Stomach (tissue), 9 donors: ENCODE data around the gene CDH22. TPM values are rescaled to one million over a fixed set of nuclear protein-coding genes. Genes with fewer than 3 reads are reported as not detected.

Experiments
- DNase-seq, 2 donors: peaks; one replicate each; pipeline versions ENCODE4 v3.0.0 to v3.0.0-alpha.2; 2013 to 2019
- H3K27ac ChIP-seq, 5 donors: fragments of 200-600 bp in 4 of 5; sonication (generic) in 4 of 5; one replicate each; pipeline ENCODE4 v1.5.1; 2013 to 2019; ENCODE audit warnings: mild to moderate bottlenecking in 1 of 5, moderate library complexity in 1 of 5
- H3K27me3 ChIP-seq, 3 donors: fragments of 200-600 bp; sonication (generic); one replicate each; pipeline ENCODE4 v1.5.1; 2017 to 2019; ENCODE audit warnings: mixed run types in 1 of 3
- H3K36me3 ChIP-seq, 4 donors: fragments of 200-600 bp; sonication (generic); 1 replicate in 3 of 4; 2 replicates in 1 of 4; pipeline ENCODE4 v1.5.1; 2016 to 2019
- H3K4me1 ChIP-seq, 4 donors: fragments of 200-600 bp; sonication (generic); one replicate each; pipeline ENCODE4 v1.5.1; 2016 to 2019
- H3K4me3 ChIP-seq, 4 donors: fragments of 200-600 bp; sonication (generic) in 3 of 4; one replicate each; pipeline ENCODE4 v1.5.1; 2016 to 2019; ENCODE audit warnings: mild to moderate bottlenecking in 1 of 4
- H3K9me3 ChIP-seq, 4 donors: fragments of 200-600 bp; sonication (generic); one replicate each; pipeline ENCODE4 v1.5.1; 2016 to 2019
- CTCF ChIP-seq, 7 experiments: fragments of 450-650 bp in 4 of 7; fragments of 200-600 bp in 3 of 7; sonication (generic) in 3 of 7; IDR thresholded peaks; one replicate each; pipeline ENCODE4 v1.5.1; 2016 to 2019; ENCODE audit warnings: antibody characterized with exemption in 7 of 7, control low read depth in 2 of 7, mild to moderate bottlenecking in 1 of 7
- EP300 ChIP-seq: sonication (generic); formaldehyde crosslinking; IDR thresholded peaks from one replicate; pipeline ENCODE4 v1.6.1; 2017; ENCODE audit warnings: antibody characterized with exemption
- POLR2A ChIP-seq, 4 donors: fragments of 450-650 bp; IDR thresholded peaks; one replicate each; pipeline ENCODE4 v1.6.1; 2016; ENCODE audit warnings: antibody characterized with exemption in 4 of 4, control low read depth in 2 of 4, mild to moderate bottlenecking in 1 of 4, moderate library complexity in 1 of 4
- POLR2AphosphoS5 ChIP-seq, 3 donors: sonication (generic); formaldehyde crosslinking; IDR thresholded peaks; one replicate each; pipeline ENCODE4 v1.6.1; 2016; ENCODE audit warnings: antibody characterized with exemption in 3 of 3
- WGBS, 5 donors: extraction: QIAGEN DNeasy Blood & Tissue Kit in 3 of 5; methylation state at CpG; one replicate each; pipeline versions ENCODE4 v1.1.5 to v1.1.7; 2013 to 2018; 5-methylcytosine and 5-hydroxymethylcytosine counted together
- intact Hi-C: fragments of 100-400 bp; cut with DNase I; formaldehyde crosslinking; loops from one replicate; pipeline ENCODE4 v1.15.1; 2023; ENCODE audit warnings: low total_unique reads
- polyA plus RNA-seq, 3 donors: library from polyadenylated mRNA; stranded (reverse); fragments of 200-250 nt; gene quantifications; one replicate each; pipeline ENCODE4 v1.2.3, GENCODE V29; 2013
- total RNA-seq, 5 donors: library from RNA; depleted of rRNA; stranded (reverse); fragments of >200 nt; gene quantifications; one replicate each; pipeline versions ENCODE4 v1.1.0 to v1.2.3, GENCODE V29; 2014 to 2016
- donor health status: healthy with polysubstance abuse.
- donor health status: Bipolar disorder and iron deficiency.
- donor health status: healthy.

CDH22 gene
- total and polyA plus RNA-seq, 8 donors, result 0.18 to 0.60 (median 0.19) TPM; not detected in 5

GRCh38 chr20:46277602-46278001, 30.7 kb downstream of the CDH22 start:
- TF ChIP-seq POLR2AphosphoS5 (IDR thresholded peaks at IDR 0.05), result no peak
- TF ChIP-seq EP300, result no peak
- no peak for TF ChIP-seq POLR2A (IDR thresholded peaks at IDR 0.05)
- no peak for TF ChIP-seq CTCF (IDR thresholded peaks at IDR 0.05)
- WGBS, 5 donors, result 14 to 21% (median 16%) methylated on average over 8 of the region's 8 CpGs
- H3K27me3 ChIP-seq, result peaks cover 0 to 93% (median 37%) of the 10 kb centered on the region in 3 donors

GRCh38 chr20:46276531-46276930, 31.8 kb downstream of the CDH22 start:
- 48 to 62% (median 58%) methylated on average over 4 of the region's 4 CpGs for WGBS, 5 donors
- TF ChIP-seq EP300, result no peak
- TF ChIP-seq CTCF (IDR thresholded peaks at IDR 0.05), result no peak
- no peak for TF ChIP-seq POLR2AphosphoS5 (IDR thresholded peaks at IDR 0.05)
- TF ChIP-seq POLR2A (IDR thresholded peaks at IDR 0.05), result no peak
- intact Hi-C loops, result no loop called here
- no peak overlapping the region for H3K4me3 ChIP-seq
- no peaks in the 10 kb centered on the region for H3K4me1 ChIP-seq
- H3K27ac ChIP-seq, result no peak overlapping the region
- peaks cover 0 to 88% (median 37%) of the 10 kb centered on the region in 3 donors for H3K27me3 ChIP-seq
- no peaks in the 10 kb centered on the region for H3K36me3 ChIP-seq
- peaks cover 0 to 29% (median 20%) of the 10 kb centered on the region in 4 donors for H3K9me3 ChIP-seq
- DNase-seq, result no peak

More at GRCh38 chr20:46277602-46278001, 30.7 kb downstream of the CDH22 start:
- intact Hi-C loops, result no loop called here
- DNase-seq, result no peak
- Histone ChIP-seq H3K9me3 (peaks cover 0 to 20% (median 13%) of the 10 kb centered on the region in 4 donors), H3K36me3 (no peaks in the 10 kb centered on the region), H3K4me1 (no peaks in the 10 kb centered on the region), H3K4me3 (no peak overlapping the region), H3K27ac (no peak overlapping the region)

- peaks cover 0 to 87% (median 37%) of the 10 kb centered on the region in 3 donors for H3K27me3 ChIP-seq
- intact Hi-C loops, result no loop called here
- WGBS, 5 donors, result 57 to 78% (median 72%) methylated on average over 4 of the region's 4 CpGs
Observed at GRCh38 chr20:46275091-46275490, 33.2 kb downstream of the CDH22 start.

GRCh38 chr20:46273717-46274116, 34.6 kb downstream of the CDH22 start:
- Histone ChIP-seq H3K4me1 (no peaks in the 10 kb centered on the region), H3K9me3 (peaks cover 0 to 29% (median 20%) of the 10 kb centered on the region in 4 donors), H3K27ac (no peak overlapping the region), H3K4me3 (no peak overlapping the region), H3K36me3 (no peaks in the 10 kb centered on the region), H3K27me3 (peaks cover 0 to 88% (median 32%) of the 10 kb centered on the region in 3 donors)
- DNase-seq, result no peak
- 16 to 40% (median 39%) methylated on average over 2 of the region's 2 CpGs for WGBS, 5 donors
- intact Hi-C loops, result no loop called here
- TF ChIP-seq CTCF (IDR thresholded peaks at IDR 0.05), result no peak
- no peak for TF ChIP-seq POLR2AphosphoS5 (IDR thresholded peaks at IDR 0.05)
- no peak for TF ChIP-seq POLR2A (IDR thresholded peaks at IDR 0.05)
- TF ChIP-seq EP300, result no peak

More at GRCh38 chr20:46275091-46275490, 33.2 kb downstream of the CDH22 start:
- no peaks in the 10 kb centered on the region for H3K36me3 ChIP-seq
- no peak overlapping the region for H3K4me3 ChIP-seq
- no peak for DNase-seq
- H3K27ac ChIP-seq, result no peak overlapping the region
- H3K4me1 ChIP-seq, result no peaks in the 10 kb centered on the region
- TF ChIP-seq POLR2AphosphoS5 (IDR thresholded peaks at IDR 0.05) (no peak), EP300 (no peak), POLR2A (IDR thresholded peaks at IDR 0.05) (no peak), CTCF (IDR thresholded peaks at IDR 0.05) (no peak)
- peaks cover 0 to 29% (median 20%) of the 10 kb centered on the region in 4 donors for H3K9me3 ChIP-seq
